Measurements from ENCODE around the gene TCF20. TPM values are rescaled to one million over a fixed set of nuclear protein-coding genes. Genes with fewer than 3 reads are reported as not detected.

The TCF20 gene
- total and polyA plus RNA-seq, 2 experiments from 2014 or later = 5.9 to 34.3 TPM

DNA sequence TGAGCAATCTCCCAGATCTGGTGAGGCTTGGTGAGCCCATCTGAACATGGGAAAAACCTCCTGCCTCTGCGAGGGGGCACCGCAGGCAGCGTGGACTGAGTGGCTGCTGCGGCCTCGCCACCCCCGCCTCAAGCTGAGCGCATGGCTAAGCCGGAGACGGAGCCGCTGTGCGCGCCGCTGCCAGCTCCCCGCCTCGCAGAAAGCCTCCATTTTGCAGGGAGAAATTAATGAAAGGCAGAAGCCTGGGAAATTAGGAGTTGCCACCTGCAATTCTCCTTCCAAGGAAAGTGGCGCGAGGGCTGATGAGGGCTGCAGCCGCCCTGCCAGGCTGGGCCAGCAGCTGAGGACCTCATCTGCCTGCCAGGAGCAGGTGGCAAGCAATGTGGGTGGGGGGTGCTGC, 35.6 kb upstream of the TCF20 start:
- Histone ChIP-seq H3K36me3 (replicated peaks; ENCODE audit: insufficient read depth, low read depth) (no peaks in the 10 kb centered on the region), H2AFZ (no peak overlapping the region), H3K4me2 (no peak overlapping the region), H3K27me3 (no peaks in the 10 kb centered on the region), H3K79me2 (no peaks in the 10 kb centered on the region), H3K9me3 (ENCODE audit: low read depth) (no peaks in the 10 kb centered on the region), H3K27ac (no peak overlapping the region), H4K20me1 (ENCODE audit: insufficient read depth, poor library complexity, severe bottlenecking) (peaks cover 4% of the 10 kb centered on the region), H3K4me3 (no peak overlapping the region), H3K9me2 (replicated peaks; ENCODE audit: insufficient read depth) (no peaks in the 10 kb centered on the region), H3K4me1 (ENCODE audit: insufficient read depth) (peaks cover 6% of the 10 kb centered on the region)
- DNase-seq (ENCODE audit: low spot score) = no peak
- WGBS (ENCODE audit: low lambda C conversion rate, missing lambda C conversion rate) = 85% methylated on average over 18 of the region's 18 CpGs
- TF ChIP-seq EZH2phosphoT487 (IDR thresholded peaks at IDR 0.05; ENCODE audit: low read depth, severe bottlenecking, unreplicated experiment) (no peak), CTCF (IDR thresholded peaks at IDR 0.05; ENCODE audit: poor library complexity) (no peak), EZH2 (IDR thresholded peaks at IDR 0.05; ENCODE audit: borderline replicate concordance) (no peak)

DNA sequence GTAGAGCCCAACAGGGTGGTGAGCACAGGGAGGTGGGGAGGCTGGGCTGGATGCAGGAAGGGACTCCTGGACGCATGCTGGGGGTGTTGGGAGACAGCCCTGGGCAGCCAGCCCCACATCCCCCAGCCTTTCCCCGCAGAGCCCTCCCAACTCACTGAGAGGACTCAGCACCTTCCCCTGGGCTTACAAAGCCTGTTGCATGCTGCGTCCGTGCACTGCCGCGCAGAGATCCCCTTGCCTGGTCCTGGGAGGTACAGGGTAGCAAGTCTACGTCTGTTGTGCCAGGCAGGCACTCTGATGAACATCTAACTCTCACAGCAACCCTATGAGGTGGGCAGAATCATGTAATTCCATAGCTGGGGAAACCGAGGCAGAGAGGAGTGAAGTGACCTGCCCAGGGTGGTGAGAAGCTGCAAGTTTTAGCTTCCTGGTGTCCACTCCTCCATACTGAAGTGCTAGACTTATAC, 33.9 kb upstream of the TCF20 start:
- Histone ChIP-seq H3K4me3 (no peak overlapping the region), H3K36me3 (replicated peaks; ENCODE audit: insufficient read depth, low read depth) (no peaks in the 10 kb centered on the region), H3K4me1 (ENCODE audit: insufficient read depth) (peaks cover 23% of the 10 kb centered on the region), H3K4me2 (no peak overlapping the region), H3K9me2 (replicated peaks; ENCODE audit: insufficient read depth) (no peaks in the 10 kb centered on the region), H2AFZ (no peak overlapping the region), H3K27me3 (no peaks in the 10 kb centered on the region), H3K27ac (no peak overlapping the region), H3K79me2 (no peaks in the 10 kb centered on the region), H4K20me1 (ENCODE audit: insufficient read depth, poor library complexity, severe bottlenecking) (peaks cover 4% of the 10 kb centered on the region), H3K9me3 (ENCODE audit: low read depth) (no peaks in the 10 kb centered on the region)
- 33% methylated on average over 8 of the region's 8 CpGs for WGBS (ENCODE audit: low lambda C conversion rate, missing lambda C conversion rate)
- no peak for DNase-seq (ENCODE audit: low spot score)
- TF ChIP-seq EZH2 (IDR thresholded peaks at IDR 0.05; ENCODE audit: borderline replicate concordance) (no peak), EZH2phosphoT487 (IDR thresholded peaks at IDR 0.05; ENCODE audit: low read depth, severe bottlenecking, unreplicated experiment) (no peak), CTCF (IDR thresholded peaks at IDR 0.05; ENCODE audit: poor library complexity) (no peak)

DNA sequence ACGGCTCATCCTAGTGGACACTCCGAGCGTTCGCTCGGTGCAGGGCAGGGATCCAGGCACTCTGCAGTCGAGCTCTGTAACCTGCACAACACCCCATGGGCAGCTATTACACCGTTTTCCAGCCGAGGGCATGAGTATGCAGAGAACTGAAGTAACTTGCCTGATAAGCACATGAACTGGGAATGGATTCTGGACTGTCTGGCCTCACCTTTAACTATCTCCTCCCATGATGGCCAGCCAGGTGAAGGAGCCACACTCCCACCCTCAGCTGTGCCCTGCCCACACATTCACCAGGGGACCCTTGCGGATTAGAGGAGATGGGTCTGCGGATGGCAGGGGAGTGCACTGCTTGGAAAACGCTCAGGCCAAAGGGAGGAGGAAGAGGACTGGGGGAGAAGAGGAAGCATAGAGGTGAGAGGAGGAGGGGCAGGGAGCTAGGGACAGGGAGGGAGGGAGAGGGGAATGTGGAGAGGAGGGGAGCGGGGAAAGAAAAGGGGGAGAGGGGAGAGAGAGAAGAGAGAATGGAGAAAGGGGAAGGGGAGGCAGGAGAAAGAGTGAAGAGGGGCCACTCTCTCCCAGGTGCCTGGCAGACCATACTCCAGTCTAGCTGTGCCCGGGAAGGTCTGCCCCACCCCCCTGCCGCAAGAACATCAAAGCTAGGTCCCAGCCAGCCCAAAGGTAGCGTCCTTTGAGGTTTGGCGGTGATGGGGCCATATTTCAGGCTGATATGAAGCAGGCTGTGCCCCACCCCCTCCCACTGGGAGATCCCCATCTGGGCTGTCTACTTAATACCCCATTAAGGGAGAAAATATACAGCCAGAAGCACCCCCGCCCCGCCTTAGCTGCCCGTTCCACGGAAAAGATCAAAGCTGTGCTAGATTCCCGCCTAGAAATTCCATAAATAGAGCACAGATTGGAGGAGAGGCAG, 33.2 kb upstream of the TCF20 start:
- peak; percentile 47 for DNase-seq (ENCODE audit: low spot score)
- H3K27ac ChIP-seq = no peak overlapping the region
- H3K4me1 ChIP-seq (ENCODE audit: insufficient read depth) = peaks cover 24% of the 10 kb centered on the region

More for the DNA sequence above, 33.2 kb upstream of the TCF20 start:
- H3K79me2 ChIP-seq = no peaks in the 10 kb centered on the region
- H3K36me3 ChIP-seq (replicated peaks; ENCODE audit: insufficient read depth, low read depth) = no peaks in the 10 kb centered on the region
- WGBS (ENCODE audit: low lambda C conversion rate, missing lambda C conversion rate) = 23% methylated on average over 18 of the region's 21 CpGs
- peak overlapping the region; percentile 29 for H3K4me2 ChIP-seq
- no peak overlapping the region for H2AFZ ChIP-seq
- H3K9me2 ChIP-seq (replicated peaks; ENCODE audit: insufficient read depth) = no peaks in the 10 kb centered on the region
- peaks cover 4% of the 10 kb centered on the region for H4K20me1 ChIP-seq (ENCODE audit: insufficient read depth, poor library complexity, severe bottlenecking)
- TF ChIP-seq CTCF (IDR thresholded peaks at IDR 0.05; ENCODE audit: poor library complexity) (no peak), EZH2 (IDR thresholded peaks at IDR 0.05; ENCODE audit: borderline replicate concordance) (no peak), EZH2phosphoT487 (IDR thresholded peaks at IDR 0.05; ENCODE audit: low read depth, severe bottlenecking, unreplicated experiment) (no peak)
- H3K4me3 ChIP-seq = no peak overlapping the region
- no peaks in the 10 kb centered on the region for H3K27me3 ChIP-seq
- H3K9me3 ChIP-seq (ENCODE audit: low read depth) = no peaks in the 10 kb centered on the region

All from hepatocyte (in vitro differentiated cells).